Kidney epithelial cell (primary cell): Measurements from ENCODE around the gene SFMBT2. TPM values are rescaled to one million over a fixed set of nuclear protein-coding genes. Genes with fewer than 3 reads are reported as not detected.

Experiments
- DNase-seq: peaks from one replicate; pipeline ENCODE4 v3.0.0-alpha.2; 2010; ENCODE audit warnings: low read depth
- H3K27me3 ChIP-seq: 2 replicates; pipeline ENCODE4 v1.6.0; 2011; ENCODE audit warnings: low read length; ENCODE audit not compliant: control insufficient read depth, insufficient read depth
- H3K36me3 ChIP-seq: 2 replicates; pipeline ENCODE4 v1.5.1; 2011; ENCODE audit warnings: low read length; ENCODE audit not compliant: control insufficient read depth, insufficient read depth
- H3K4me3 ChIP-seq: 2 replicates; pipeline ENCODE4 v1.5.1; 2011; ENCODE audit warnings: low read depth, mild to moderate bottlenecking, control low read depth, low read length
- CTCF ChIP-seq: IDR thresholded peaks from 2 replicates; pipeline ENCODE4 v1.5.1; 2011; ENCODE audit warnings: mild to moderate bottlenecking, moderate library complexity, low read length, control low read depth, inconsistent platforms; ENCODE audit not compliant: insufficient read depth, poor library complexity, severe bottlenecking
- total RNA-seq: library from RNA; depleted of rRNA; stranded (reverse); fragments of >200 nt; gene quantifications from 2 replicates; pipeline ENCODE4 v1.2.3, GENCODE V29; 2015

The SFMBT2 gene
- total RNA-seq, 1 donor from 2014 or later = 3.1 TPM

DNA sequence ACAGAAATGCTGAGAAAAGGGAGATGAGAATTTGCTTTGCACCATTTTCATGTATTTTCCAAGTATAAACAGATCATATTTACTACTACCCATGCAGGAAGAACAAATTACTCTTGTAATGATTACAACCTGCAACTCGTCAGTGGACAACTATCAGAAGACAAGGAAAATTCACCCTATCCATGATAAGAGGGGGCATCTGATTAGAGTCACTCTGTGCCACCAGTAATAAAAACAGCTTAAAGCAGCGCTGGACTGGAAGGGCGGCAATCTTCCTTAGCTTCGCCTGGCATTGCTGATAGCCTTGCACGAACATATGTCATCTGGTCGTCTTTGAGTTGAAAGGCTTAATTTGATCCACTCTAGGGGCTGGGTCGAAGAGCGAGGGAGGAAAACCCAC, 162.7 kb downstream of the SFMBT2 start:
- TF ChIP-seq CTCF = no peak
- H3K27me3 ChIP-seq = no peaks in the 10 kb centered on the region
- H3K36me3 ChIP-seq = no peaks in the 10 kb centered on the region
- no peak for DNase-seq
- H3K4me3 ChIP-seq = no peak overlapping the region

DNA sequence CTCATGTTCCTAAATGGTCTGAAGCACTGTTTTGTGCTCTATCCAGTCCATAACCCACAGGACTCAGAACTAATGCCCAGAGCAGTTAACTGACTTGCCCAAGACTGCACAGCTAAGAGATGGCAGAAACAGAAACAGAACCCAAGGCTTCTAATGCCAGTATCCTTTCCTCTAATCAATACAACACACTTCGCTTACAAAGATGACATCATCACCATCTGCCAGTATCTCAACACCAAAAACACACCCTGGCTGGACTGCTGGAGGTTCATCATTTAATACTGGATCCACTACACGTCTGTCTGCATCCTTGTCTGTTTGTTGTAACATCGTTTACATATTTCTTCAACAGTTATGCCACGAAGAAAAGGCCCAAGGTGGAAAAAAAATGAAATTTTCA, 165.3 kb downstream of the SFMBT2 start:
- no peak for TF ChIP-seq CTCF
- Histone ChIP-seq H3K27me3 (no peaks in the 10 kb centered on the region), H3K36me3 (no peaks in the 10 kb centered on the region), H3K4me3 (no peak overlapping the region)
- no peak for DNase-seq

DNA sequence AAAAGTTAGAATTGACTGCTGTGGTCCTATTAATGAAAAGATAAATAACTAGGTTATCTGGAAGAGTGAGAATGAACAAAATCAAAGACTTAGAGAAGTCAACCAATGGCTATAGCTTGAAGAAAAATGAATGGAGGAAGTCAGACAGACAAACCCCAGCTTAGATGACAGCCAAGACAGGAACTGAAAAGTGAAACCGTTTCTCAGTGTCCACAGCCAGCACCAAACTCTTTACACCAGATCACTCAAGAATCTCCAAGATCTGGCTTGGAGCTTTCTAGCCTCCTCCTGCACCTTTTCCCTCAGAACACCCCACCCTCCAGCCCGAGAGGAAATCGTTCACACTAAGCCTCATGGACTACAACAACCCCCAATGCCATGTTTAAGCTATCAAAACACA, 167.0 kb downstream of the SFMBT2 start:
- no peak for DNase-seq
- Histone ChIP-seq H3K36me3 (no peaks in the 10 kb centered on the region), H3K4me3 (no peak overlapping the region), H3K27me3 (no peaks in the 10 kb centered on the region)
- no peak for TF ChIP-seq CTCF

GRCh38 chr10:7243139-7243538, 167.7 kb downstream of the SFMBT2 start:
- Histone ChIP-seq H3K27me3 (no peaks in the 10 kb centered on the region), H3K36me3 (no peaks in the 10 kb centered on the region), H3K4me3 (no peak overlapping the region)
- no peak for TF ChIP-seq CTCF
- DNase-seq = no peak

DNA sequence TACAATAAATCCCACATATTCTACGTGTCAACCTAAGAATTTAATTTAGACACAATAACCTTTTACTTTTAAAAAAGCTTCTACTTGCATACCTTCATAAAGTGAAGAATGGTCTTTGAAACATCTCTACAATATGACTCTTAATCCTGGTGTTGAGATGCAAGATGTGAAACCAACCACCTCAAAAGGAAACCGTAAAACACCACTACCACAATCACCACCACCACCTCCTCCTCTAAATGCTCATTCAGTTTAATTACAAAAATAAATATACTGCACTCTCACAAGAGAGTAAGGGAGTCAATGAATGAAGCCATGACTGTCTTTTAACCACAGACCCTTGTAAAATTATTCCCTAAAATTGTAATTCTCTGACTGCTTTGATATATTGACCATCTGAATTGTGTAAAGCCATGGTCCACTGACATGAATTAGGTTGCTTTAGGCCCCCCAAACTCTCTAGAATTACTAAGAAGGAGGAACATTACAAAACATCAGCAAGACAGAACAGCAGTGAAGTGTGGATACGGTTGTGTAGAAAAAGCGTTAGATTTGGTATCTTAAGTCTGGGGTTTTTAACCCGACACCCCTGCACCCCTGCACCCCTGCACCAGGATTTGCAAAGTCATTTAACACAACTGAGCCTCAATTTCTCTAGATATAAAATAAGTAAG, 171.4 kb downstream of the SFMBT2 start:
- no peaks in the 10 kb centered on the region for H3K27me3 ChIP-seq
- no peak overlapping the region for H3K4me3 ChIP-seq
- TF ChIP-seq CTCF = no peak
- no peaks in the 10 kb centered on the region for H3K36me3 ChIP-seq
- DNase-seq = no peak

GRCh38 chr10:7235376-7235775, 175.5 kb downstream of the SFMBT2 start:
- no peak for DNase-seq
- Histone ChIP-seq H3K27me3 (no peaks in the 10 kb centered on the region), H3K36me3 (no peaks in the 10 kb centered on the region), H3K4me3 (no peak overlapping the region)
- no peak for TF ChIP-seq CTCF
